HCT116 (cell line): ENCODE results near the gene KNDC1.

Experiments
- EZH2 ChIP-seq: fragments of 200-600 bp; sonication (generic); IDR thresholded peaks from 2 replicates; pipeline ENCODE4 v1.6.1; 2017; ENCODE audit warnings: antibody characterized with exemption, mixed run types
- EZH2phosphoT487 ChIP-seq: fragments of 200-600 bp; IDR thresholded peaks from 2 replicates; pipeline ENCODE4 v1.6.1; 2018; ENCODE audit warnings: antibody characterized with exemption, borderline replicate concordance
- JUND ChIP-seq: IDR thresholded peaks from 2 replicates; pipeline ENCODE4 v1.6.1; 2012
- POLR2AphosphoS5 ChIP-seq: IDR thresholded peaks from 2 replicates; pipeline ENCODE4 v1.6.1; 2011; ENCODE audit warnings: mild to moderate bottlenecking, low read depth, low read length, moderate library complexity
- TF ChIP-seq, protein P1 (sequence below), 3 experiments: fragments of 200-600 bp in 1 of 3; sonication (generic) in 1 of 3; IDR thresholded peaks in 2 of 3; conservative IDR thresholded peaks in 1 of 3; 2 replicates each; pipeline ENCODE4 v1.5.1; 2012 to 2017; ENCODE audit warnings: low read depth in 2 of 3, low read length in 2 of 3, antibody characterized with exemption in 1 of 3, borderline replicate concordance in 1 of 3, control low read depth in 1 of 3, mild to moderate bottlenecking in 1 of 3, mixed read lengths in 1 of 3, mixed run types in 1 of 3, moderate library complexity in 1 of 3; ENCODE audit not compliant: insufficient read depth in 1 of 3
- TF ChIP-seq, protein P2 (sequence below): IDR thresholded peaks from 2 replicates; pipeline ENCODE4 v1.6.1; 2012; ENCODE audit warnings: low read depth
- TF ChIP-seq, protein P3 (sequence below): IDR thresholded peaks from 2 replicates; pipeline ENCODE4 v1.6.1; 2012
- TF ChIP-seq, protein P4 (sequence below): IDR thresholded peaks from 2 replicates; pipeline ENCODE4 v1.6.1; 2012

DNA sequence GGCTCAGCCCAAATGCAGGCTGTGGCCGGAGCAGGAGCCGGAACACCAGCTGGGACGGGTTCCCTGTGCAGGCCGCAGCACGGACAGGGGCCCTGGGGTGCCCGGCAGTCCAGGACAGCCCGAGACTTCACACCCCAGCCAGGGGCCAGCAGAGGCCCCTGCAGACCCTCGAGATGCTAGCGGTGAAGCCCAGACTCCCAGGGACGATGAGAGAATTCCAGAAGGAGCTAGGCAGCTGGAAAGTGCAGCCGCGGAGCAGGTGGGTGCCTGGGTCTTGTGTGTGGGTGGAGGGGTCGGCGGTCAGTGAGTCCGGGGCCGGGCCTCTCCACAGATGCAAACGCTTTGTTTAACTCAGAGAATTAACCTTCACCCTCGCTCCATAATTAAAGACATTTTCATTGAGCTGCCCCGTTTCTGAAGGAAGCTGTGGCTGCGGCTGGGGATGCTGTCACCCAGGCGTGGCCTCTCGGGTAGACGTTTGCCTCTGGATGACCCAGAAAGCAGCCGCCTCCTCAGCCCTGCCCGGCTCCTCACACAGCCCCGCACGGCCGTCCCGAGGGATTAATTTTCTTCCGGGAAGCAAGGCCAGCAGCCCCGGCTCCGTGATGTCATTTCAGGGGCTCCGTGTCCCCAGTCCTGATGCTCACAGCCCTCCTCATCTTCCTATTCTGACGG is 26.5 kb downstream of the KNDC1 start:
- TF ChIP-seq, protein P1, sequence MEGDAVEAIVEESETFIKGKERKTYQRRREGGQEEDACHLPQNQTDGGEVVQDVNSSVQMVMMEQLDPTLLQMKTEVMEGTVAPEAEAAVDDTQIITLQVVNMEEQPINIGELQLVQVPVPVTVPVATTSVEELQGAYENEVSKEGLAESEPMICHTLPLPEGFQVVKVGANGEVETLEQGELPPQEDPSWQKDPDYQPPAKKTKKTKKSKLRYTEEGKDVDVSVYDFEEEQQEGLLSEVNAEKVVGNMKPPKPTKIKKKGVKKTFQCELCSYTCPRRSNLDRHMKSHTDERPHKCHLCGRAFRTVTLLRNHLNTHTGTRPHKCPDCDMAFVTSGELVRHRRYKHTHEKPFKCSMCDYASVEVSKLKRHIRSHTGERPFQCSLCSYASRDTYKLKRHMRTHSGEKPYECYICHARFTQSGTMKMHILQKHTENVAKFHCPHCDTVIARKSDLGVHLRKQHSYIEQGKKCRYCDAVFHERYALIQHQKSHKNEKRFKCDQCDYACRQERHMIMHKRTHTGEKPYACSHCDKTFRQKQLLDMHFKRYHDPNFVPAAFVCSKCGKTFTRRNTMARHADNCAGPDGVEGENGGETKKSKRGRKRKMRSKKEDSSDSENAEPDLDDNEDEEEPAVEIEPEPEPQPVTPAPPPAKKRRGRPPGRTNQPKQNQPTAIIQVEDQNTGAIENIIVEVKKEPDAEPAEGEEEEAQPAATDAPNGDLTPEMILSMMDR (IDR thresholded peaks at IDR 0.05 in 2 of 3, conservative IDR thresholded peaks at IDR 0.05 in 1 of 3; ENCODE audit: borderline replicate concordance in 1 of 3, insufficient read depth in 1 of 3, low read depth in 2 of 3, low read length in 2 of 3) = no peak
- TF ChIP-seq EZH2phosphoT487 (no peak), EZH2 (no peak), JUND (no peak), POLR2AphosphoS5 (no peak)
- TF ChIP-seq, protein P2, sequence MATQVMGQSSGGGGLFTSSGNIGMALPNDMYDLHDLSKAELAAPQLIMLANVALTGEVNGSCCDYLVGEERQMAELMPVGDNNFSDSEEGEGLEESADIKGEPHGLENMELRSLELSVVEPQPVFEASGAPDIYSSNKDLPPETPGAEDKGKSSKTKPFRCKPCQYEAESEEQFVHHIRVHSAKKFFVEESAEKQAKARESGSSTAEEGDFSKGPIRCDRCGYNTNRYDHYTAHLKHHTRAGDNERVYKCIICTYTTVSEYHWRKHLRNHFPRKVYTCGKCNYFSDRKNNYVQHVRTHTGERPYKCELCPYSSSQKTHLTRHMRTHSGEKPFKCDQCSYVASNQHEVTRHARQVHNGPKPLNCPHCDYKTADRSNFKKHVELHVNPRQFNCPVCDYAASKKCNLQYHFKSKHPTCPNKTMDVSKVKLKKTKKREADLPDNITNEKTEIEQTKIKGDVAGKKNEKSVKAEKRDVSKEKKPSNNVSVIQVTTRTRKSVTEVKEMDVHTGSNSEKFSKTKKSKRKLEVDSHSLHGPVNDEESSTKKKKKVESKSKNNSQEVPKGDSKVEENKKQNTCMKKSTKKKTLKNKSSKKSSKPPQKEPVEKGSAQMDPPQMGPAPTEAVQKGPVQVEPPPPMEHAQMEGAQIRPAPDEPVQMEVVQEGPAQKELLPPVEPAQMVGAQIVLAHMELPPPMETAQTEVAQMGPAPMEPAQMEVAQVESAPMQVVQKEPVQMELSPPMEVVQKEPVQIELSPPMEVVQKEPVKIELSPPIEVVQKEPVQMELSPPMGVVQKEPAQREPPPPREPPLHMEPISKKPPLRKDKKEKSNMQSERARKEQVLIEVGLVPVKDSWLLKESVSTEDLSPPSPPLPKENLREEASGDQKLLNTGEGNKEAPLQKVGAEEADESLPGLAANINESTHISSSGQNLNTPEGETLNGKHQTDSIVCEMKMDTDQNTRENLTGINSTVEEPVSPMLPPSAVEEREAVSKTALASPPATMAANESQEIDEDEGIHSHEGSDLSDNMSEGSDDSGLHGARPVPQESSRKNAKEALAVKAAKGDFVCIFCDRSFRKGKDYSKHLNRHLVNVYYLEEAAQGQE = no peak
- TF ChIP-seq, protein P3, sequence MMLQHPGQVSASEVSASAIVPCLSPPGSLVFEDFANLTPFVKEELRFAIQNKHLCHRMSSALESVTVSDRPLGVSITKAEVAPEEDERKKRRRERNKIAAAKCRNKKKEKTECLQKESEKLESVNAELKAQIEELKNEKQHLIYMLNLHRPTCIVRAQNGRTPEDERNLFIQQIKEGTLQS = no peak
- TF ChIP-seq, protein P4, sequence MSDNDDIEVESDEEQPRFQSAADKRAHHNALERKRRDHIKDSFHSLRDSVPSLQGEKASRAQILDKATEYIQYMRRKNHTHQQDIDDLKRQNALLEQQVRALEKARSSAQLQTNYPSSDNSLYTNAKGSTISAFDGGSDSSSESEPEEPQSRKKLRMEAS = no peak
